ENCODE measurements around the gene ADAMTS17.

Gene ADAMTS17

DNA sequence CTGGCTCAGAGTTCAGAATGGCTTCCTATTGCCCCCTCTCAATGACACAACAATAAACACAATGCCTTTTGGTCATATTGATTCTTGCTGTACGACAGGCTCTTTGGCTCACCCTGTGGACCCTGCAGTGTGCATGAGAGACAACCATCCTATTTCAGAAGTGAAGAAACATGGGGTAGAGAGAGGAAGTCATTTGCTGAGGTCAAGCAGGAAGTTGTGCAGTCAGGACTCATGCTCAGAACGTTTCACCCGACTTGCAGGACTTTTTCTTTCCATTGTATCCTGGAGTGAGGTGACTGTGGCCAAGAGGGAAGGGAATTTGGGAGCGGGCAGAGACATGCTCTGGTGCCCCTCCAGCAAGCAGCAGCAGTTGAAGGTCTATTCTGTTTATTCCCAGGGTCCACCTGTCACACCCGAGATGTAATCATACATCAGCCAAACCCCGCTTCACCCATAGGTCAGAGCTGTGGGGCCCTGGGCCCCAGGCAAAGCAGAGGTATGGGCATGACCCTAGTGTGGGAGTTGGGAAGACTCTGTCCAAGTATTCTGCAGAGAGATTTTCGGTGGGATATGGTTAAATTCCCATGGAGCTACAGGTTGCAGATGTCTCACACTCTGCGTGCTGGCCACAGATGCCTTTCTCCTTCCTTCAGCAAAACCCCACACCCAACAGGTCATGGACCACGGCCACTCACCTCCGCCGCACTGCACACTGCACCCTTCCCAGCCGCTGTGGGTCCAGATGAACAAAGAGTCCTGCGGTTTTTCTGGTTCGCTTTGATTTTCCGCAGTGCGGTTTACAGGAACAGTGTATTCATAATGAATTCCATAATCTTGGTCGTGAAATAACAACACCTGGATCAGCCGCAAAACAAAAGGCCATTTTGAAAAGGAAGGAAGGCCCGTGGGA is 290.6 kb downstream of the ADAMTS17 start:
- TF ChIP-seq, protein P1, sequence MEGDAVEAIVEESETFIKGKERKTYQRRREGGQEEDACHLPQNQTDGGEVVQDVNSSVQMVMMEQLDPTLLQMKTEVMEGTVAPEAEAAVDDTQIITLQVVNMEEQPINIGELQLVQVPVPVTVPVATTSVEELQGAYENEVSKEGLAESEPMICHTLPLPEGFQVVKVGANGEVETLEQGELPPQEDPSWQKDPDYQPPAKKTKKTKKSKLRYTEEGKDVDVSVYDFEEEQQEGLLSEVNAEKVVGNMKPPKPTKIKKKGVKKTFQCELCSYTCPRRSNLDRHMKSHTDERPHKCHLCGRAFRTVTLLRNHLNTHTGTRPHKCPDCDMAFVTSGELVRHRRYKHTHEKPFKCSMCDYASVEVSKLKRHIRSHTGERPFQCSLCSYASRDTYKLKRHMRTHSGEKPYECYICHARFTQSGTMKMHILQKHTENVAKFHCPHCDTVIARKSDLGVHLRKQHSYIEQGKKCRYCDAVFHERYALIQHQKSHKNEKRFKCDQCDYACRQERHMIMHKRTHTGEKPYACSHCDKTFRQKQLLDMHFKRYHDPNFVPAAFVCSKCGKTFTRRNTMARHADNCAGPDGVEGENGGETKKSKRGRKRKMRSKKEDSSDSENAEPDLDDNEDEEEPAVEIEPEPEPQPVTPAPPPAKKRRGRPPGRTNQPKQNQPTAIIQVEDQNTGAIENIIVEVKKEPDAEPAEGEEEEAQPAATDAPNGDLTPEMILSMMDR (IDR thresholded peaks at IDR 0.05), result no peak

DNA sequence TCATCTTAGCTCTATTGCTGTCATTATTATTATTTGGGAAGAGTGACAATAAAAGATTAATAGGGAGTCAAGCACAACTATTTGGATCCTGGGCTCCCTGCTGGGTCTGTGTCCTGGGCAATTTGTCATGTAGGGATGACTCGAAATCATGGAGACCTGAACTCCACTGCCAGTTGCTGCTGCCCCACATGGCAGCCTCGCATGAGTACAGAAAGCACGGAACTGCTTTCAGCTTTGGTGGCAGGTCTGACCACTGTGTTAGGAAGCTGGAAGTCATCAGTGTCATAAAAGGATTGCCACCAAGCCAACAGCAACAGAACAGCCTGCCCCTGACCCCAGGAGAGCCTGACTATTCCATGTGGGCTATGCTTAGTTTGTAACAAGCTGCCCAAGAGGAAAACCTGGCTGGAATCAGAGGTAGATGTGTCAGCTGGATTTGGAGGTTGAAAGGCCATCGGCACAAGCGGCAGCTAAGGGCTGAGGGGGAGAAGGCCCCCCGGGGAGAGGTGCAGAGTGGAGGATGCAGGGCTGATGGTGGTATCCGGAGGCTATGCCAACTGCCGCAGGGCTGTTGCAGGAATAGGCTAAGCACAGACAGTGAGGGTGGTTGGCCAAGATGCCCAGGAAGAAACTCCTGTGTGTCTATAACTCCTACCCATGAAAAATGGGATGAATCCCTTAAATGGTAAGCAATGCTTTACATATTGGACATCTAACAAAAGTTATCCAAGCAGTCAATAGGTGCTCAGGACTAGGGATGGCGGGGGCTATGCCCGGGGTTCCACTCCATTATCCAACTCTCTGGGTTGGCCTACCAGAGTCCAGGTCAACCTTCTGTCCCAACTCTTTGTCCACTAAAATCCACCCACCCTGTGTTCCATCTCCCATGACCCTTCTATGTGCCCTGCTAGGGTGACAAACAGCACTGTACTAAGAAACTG is 291.6 kb downstream of the ADAMTS17 start:
- TF ChIP-seq, protein P1 (IDR thresholded peaks at IDR 0.05), result no peak

DNA sequence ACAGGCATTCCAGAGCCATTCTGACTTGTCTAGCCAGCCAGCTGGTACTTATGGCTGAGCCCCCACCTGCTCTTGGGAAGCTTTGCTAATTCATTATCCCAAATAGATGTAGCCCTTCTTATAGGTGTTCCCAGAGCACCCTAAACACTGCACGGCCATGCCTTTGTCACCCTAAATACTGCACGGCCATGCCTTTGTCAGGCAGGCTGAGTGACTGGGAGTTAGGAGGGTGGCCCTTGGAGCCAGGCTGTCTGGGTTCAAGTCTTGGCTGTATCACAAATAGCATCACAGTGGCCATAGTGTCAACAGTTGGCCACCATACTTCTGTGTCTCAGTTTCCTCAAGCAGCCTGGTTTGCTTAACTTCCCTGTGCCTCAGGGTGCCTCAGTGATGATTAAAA is 292.3 kb downstream of the ADAMTS17 start:
- TF ChIP-seq, protein P1 (IDR thresholded peaks at IDR 0.05), result no peak

DNA sequence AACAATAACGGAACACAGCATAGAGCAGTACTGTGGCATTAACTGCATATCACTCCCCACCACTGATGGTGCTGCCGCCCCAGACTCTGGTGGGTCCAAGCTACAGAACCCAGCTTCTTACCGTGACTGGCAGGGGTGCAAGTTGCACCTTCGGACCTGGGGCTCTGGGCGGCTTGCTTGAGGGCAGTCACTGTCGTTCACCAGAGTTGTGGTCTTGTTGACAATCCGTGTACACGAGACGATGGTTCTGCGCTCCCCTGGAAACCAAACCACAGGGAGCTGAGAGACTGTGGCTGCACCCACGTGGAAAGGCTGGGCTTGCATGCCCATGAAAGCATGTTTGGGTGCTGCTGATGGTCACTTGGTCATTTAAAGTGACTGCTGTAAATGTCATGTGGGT is 293.0 kb downstream of the ADAMTS17 start:
- TF ChIP-seq, protein P1 (IDR thresholded peaks at IDR 0.05), result no peak

DNA sequence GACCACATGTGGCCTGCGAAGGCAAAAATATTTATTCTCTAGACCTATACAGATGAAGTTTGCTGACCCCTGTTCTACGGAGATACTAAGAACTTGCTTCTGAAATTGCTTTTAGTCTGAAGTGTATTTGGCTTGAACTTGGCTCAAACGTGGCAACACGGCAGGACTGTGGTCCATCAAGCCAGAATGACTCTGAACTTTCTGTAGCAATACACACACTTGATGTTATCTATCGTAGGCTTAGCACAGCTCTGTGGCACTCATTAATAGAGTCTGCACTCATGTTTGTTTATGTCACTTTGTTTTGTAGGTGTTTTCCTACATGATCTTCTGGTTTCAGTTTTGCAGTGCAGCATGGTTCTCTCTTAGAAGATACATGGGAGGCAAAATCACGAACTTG is 298.1 kb downstream of the ADAMTS17 start:
- TF ChIP-seq, protein P1 (IDR thresholded peaks at IDR 0.05), result no peak

DNA sequence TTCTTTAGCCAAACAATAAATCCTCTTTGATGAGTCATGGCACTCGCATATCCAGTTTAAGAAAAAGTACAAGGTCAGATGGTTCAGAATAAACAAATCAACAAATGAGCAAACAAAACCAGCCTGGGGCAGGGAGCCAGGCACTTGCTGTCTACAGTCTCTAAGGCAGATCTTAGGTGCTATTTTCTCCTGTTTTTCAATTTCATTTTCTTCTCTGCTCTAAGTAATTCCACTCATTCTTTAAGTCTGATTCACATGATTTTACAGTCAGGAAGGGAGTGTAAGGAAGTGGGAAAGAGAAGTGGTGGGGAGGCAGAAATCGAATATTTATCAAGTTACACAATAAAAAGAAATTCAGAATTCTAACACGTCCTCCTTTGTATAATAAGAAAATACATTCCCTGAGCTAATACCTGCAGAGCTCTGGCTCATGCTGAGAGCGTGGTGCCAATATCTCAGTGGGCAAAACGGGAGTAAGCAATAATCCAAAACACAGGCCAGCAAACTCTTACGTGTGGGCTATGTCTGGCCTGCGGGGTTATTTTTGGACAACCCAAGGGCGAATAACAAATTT is 298.6 kb downstream of the ADAMTS17 start:
- TF ChIP-seq, protein P1 (IDR thresholded peaks at IDR 0.05), result no peak

DNA sequence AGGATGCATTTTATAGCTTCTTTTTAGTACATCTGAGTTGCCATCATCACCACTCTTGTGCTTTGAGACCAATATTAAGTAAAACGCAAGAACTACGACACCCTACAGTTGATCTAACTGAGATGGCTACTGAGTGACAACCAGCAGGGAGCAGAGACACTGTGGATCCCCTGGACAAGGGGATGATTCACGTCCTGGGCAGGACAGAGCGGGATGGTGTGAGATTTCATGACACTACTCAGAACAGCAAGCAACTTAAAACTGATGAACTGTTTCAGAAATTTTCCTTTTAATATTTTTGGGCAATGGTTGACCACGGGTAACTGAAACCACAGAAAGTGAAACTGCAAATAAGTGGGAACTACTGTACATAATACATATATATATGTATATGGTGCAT is 299.2 kb downstream of the ADAMTS17 start:
- TF ChIP-seq, protein P1 (IDR thresholded peaks at IDR 0.05), result no peak

Measured in LNCAP (cell line).